C4-2B (cell line): Measurements from ENCODE around the gene FBXW9.

Experiments
- H3K27ac ChIP-seq: fragments of 450-650 bp; 2 replicates; pipeline ENCODE4 v1.5.1; 2017
- ZFX ChIP-seq: fragments of 450-650 bp; IDR thresholded peaks from 2 replicates; pipeline ENCODE4 v1.6.1; 2017
- TF ChIP-seq, protein P1 (sequence below): fragments of 450-650 bp; conservative IDR thresholded peaks from 2 replicates; pipeline ENCODE4 v1.5.1; 2017; ENCODE audit warnings: mild to moderate bottlenecking

The FBXW9 gene

GRCh38 chr19:12675940-12676339, 20.5 kb downstream of the FBXW9 start:
- H3K27ac ChIP-seq: no peak overlapping the region
- TF ChIP-seq, protein P1, sequence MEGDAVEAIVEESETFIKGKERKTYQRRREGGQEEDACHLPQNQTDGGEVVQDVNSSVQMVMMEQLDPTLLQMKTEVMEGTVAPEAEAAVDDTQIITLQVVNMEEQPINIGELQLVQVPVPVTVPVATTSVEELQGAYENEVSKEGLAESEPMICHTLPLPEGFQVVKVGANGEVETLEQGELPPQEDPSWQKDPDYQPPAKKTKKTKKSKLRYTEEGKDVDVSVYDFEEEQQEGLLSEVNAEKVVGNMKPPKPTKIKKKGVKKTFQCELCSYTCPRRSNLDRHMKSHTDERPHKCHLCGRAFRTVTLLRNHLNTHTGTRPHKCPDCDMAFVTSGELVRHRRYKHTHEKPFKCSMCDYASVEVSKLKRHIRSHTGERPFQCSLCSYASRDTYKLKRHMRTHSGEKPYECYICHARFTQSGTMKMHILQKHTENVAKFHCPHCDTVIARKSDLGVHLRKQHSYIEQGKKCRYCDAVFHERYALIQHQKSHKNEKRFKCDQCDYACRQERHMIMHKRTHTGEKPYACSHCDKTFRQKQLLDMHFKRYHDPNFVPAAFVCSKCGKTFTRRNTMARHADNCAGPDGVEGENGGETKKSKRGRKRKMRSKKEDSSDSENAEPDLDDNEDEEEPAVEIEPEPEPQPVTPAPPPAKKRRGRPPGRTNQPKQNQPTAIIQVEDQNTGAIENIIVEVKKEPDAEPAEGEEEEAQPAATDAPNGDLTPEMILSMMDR: no peak
- no peak for TF ChIP-seq ZFX

GRCh38 chr19:12675399-12675798, 21.0 kb downstream of the FBXW9 start:
- TF ChIP-seq ZFX: no peak
- TF ChIP-seq, protein P1: no peak
- H3K27ac ChIP-seq: no peak overlapping the region

DNA sequence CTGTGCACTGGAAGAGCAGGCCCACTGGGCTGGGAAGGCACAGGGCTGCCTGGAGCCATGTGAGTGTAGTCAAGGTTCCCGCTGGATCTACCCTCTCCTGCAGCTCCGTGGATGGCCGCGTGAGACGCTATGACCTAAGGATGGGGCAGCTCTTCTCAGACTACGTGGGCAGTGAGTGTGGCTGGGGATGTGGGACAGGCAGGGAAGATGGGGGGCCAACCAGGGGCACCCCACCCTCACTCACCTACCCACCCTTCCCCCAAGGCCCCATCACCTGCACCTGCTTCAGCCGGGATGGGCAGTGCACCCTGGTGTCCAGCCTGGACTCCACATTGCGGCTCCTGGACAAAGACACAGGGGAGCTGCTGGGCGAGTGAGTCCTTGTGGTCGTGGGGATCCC, 23.7 kb downstream of the FBXW9 start:
- TF ChIP-seq, protein P1: no peak
- no peak for TF ChIP-seq ZFX
- no peak overlapping the region for H3K27ac ChIP-seq

GRCh38 chr19:12670159-12670928, 26.1 kb downstream of the FBXW9 start:
- no peak for TF ChIP-seq ZFX
- TF ChIP-seq, protein P1: no peak
- H3K27ac ChIP-seq: peak overlapping the region; percentile 85

DNA sequence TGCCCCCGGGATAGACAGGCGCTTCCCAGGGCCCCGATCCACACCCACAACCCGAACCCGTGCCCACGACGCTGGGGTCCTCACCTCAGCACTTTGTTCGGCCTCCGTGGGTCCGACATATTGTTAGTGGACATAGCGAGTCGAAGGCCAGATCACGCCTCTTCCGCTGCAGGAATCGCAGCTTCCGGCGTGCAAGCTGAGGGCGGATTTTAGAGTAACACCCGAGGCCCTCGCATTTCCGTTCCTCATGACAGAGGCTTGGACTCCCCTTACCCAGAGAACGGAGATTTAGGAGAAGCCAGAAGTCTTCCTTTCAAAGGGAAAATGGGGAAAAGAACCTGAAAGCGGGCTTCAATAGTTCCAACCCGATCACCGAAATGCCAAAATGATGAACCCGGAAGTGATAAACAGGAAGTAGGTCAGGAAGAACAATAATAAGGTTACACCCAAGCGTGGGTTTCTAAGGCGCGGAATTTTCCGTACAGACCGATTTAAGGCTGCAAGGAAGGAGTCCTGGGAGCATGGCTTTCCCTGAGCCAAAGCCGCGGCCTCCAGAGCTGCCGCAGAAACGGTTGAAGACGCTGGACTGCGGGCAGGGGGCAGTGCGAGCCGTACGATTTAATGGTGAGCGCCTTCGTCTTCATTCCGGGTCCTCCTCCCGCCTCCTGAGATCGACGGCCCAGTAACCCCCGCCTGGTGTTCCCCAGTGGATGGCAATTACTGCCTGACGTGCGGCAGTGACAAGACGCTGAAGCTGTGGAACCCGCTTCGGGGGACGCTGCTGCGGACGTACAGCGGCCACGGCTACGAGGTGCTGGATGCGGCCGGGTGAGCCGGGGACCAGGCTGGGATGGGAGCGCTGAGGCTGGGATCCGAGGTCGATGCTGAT, 26.9 kb downstream of the FBXW9 start:
- peak overlapping the region; percentile 85 for H3K27ac ChIP-seq
- TF ChIP-seq ZFX: peak; percentile 71; the same call in 1 of the 2 replicates
- TF ChIP-seq, protein P1: no peak

DNA sequence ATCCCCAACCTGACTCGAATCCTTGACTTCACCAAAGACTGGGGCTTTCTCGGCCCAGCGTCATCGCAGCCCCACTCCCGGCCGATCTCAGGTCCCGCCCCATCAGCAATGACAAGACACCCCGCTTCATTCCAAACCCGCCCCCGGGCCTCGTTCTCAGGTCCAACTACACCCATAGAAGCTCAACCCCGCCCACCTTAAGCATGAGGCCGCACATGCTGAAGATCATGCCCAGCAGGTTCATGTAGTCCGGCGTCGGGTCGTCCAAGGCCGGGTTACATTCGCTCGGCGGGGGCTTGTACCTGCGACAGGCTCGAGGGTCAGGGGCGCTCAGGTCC, 27.5 kb downstream of the FBXW9 start:
- H3K27ac ChIP-seq: peak overlapping the region; percentile 85
- TF ChIP-seq ZFX: no peak; the same call in 1 of the 2 replicates
- TF ChIP-seq, protein P1: no peak

DNA sequence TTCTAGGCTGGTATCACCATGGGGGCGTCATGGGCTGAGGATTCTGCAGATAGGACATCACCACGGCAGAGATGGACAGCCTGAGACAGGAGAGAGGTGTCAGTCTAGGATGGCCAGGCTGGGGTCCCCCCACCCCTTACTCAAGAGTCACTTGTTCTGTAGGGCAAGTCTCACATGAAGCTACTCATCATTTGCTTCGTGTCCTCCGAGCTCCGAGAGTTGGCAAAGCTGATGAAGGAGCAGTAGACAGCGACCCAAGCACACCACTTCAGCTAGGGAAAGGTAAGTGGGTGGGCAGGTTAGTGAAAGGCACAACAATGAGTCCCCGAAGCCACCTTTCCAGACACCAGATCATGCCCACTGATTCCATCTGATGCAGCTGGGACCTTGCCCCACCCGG, 28.1 kb downstream of the FBXW9 start:
- peak overlapping the region; percentile 85 for H3K27ac ChIP-seq
- no peak for TF ChIP-seq ZFX
- TF ChIP-seq, protein P1: no peak
